ENCODE data around the gene BPIFB2. TPM values are rescaled to one million over a fixed set of nuclear protein-coding genes. Genes with fewer than 3 reads are reported as not detected.

BPIFB2 gene
- polyA plus RNA-seq, 3 donors: not detected

GRCh38 chr20:32982617-32983458, 24.7 kb upstream of the BPIFB2 start:
- DNase-seq (ENCODE audit: extremely low read depth in 1 of 11, low read depth in 9 of 11, low spot score in 4 of 11): peak in 6 of 11 donors; percentile 10 to 47 (median 23)

GRCh38 chr20:32983459-32984112, 23.9 kb upstream of the BPIFB2 start:
- no peak for DNase-seq (ENCODE audit: extremely low read depth in 1 of 11, low read depth in 9 of 11, low spot score in 4 of 11)

- DNase-seq (ENCODE audit: extremely low read depth in 1 of 11, low read depth in 9 of 11, low spot score in 4 of 11): no peak
Observed at GRCh38 chr20:32984196-32984595, 23.3 kb upstream of the BPIFB2 start.

GRCh38 chr20:32984631-32985354, 22.7 kb upstream of the BPIFB2 start:
- no peak for DNase-seq (ENCODE audit: extremely low read depth in 1 of 11, low read depth in 9 of 11, low spot score in 4 of 11)

GRCh38 chr20:32985596-32985995, 21.9 kb upstream of the BPIFB2 start:
- no peak for DNase-seq (ENCODE audit: extremely low read depth in 1 of 11, low read depth in 9 of 11, low spot score in 4 of 11)

GRCh38 chr20:32986331-32986966, 21.1 kb upstream of the BPIFB2 start:
- DNase-seq (ENCODE audit: extremely low read depth in 1 of 11, low read depth in 9 of 11, low spot score in 4 of 11): no peak

- DNase-seq (ENCODE audit: extremely low read depth in 1 of 11, low read depth in 9 of 11, low spot score in 4 of 11): no peak
Observed at GRCh38 chr20:32987044-32987825, 20.3 kb upstream of the BPIFB2 start.

- DNase-seq (ENCODE audit: extremely low read depth in 1 of 11, low read depth in 9 of 11, low spot score in 4 of 11): no peak
Observed at GRCh38 chr20:32988008-32988407, 19.5 kb upstream of the BPIFB2 start.

GRCh38 chr20:32989507-32990283, 17.8 kb upstream of the BPIFB2 start:
- no peak for DNase-seq (ENCODE audit: extremely low read depth in 1 of 11, low read depth in 9 of 11, low spot score in 4 of 11)

- DNase-seq (ENCODE audit: extremely low read depth in 1 of 11, low read depth in 9 of 11, low spot score in 4 of 11): no peak
Observed at GRCh38 chr20:32990426-32990825, 17.1 kb upstream of the BPIFB2 start.

- no peak for DNase-seq (ENCODE audit: extremely low read depth in 1 of 11, low read depth in 9 of 11, low spot score in 4 of 11)
Observed at GRCh38 chr20:32991383-32991782, 16.1 kb upstream of the BPIFB2 start.

- DNase-seq (ENCODE audit: extremely low read depth in 1 of 11, low read depth in 9 of 11, low spot score in 4 of 11): no peak
Observed at GRCh38 chr20:32991792-32992641, 15.5 kb upstream of the BPIFB2 start.

GRCh38 chr20:32993496-32994050, 13.9 kb upstream of the BPIFB2 start:
- no peak for DNase-seq (ENCODE audit: extremely low read depth in 1 of 11, low read depth in 9 of 11, low spot score in 4 of 11)

GRCh38 chr20:32995802-32996201, 11.7 kb upstream of the BPIFB2 start:
- no peak for DNase-seq (ENCODE audit: extremely low read depth in 1 of 11, low read depth in 9 of 11, low spot score in 4 of 11)

- DNase-seq (ENCODE audit: extremely low read depth in 1 of 11, low read depth in 9 of 11, low spot score in 4 of 11): no peak
Observed at GRCh38 chr20:32997431-32997830, 10.1 kb upstream of the BPIFB2 start.

GRCh38 chr20:32999603-33000250, 7.8 kb upstream of the BPIFB2 start:
- no peak for DNase-seq (ENCODE audit: extremely low read depth in 1 of 11, low read depth in 9 of 11, low spot score in 4 of 11)

Data from renal cortex interstitium (tissue), 11 donors.